ENCODE data around the gene DEGS2.
A peak's percentile ranks its signal among the peaks of the same experiment; 100 is the strongest.

The DEGS2 gene

GRCh38 chr14:100109594-100109955 is 49.9 kb downstream of the DEGS2 start:
- no peak for DNase-seq

GRCh38 chr14:100108840-100109593 is 50.4 kb downstream of the DEGS2 start:
- no peak for DNase-seq

GRCh38 chr14:100108042-100108825 is 51.2 kb downstream of the DEGS2 start:
- DNase-seq: peak; percentile 86

- DNase-seq: no peak
Measured at GRCh38 chr14:100107236-100107635, 52.2 kb downstream of the DEGS2 start.

- no peak for DNase-seq
Measured at GRCh38 chr14:100106250-100107112, 53.0 kb downstream of the DEGS2 start.

- DNase-seq: no peak
Measured at GRCh38 chr14:100105357-100106169, 53.9 kb downstream of the DEGS2 start.

GRCh38 chr14:100104523-100105300 is 54.7 kb downstream of the DEGS2 start:
- no peak for DNase-seq

GRCh38 chr14:100104006-100104352 is 55.5 kb downstream of the DEGS2 start:
- no peak for DNase-seq

GRCh38 chr14:100103250-100104005 is 56.0 kb downstream of the DEGS2 start:
- no peak for DNase-seq

- DNase-seq: no peak
Measured at GRCh38 chr14:100102156-100102785, 57.2 kb downstream of the DEGS2 start.

GRCh38 chr14:100100032-100100703 is 59.3 kb downstream of the DEGS2 start:
- no peak for DNase-seq

- DNase-seq: no peak
Measured at GRCh38 chr14:100098171-100098570, 61.3 kb downstream of the DEGS2 start.

- DNase-seq: no peak
Measured at GRCh38 chr14:100096656-100097055, 62.8 kb downstream of the DEGS2 start.
